ENCODE results near the gene LRRC42.
"Not testable (repeated sequence)": the region's sequence is repeated elsewhere in the genome, so short reads cannot be mapped to it uniquely, and the experiment has no call there.

Gene LRRC42

GRCh38 chr1:53967409-53968124, 21.4 kb downstream of the LRRC42 start:
- DNase-seq = no peak

- no peak for DNase-seq
These were observed 22.0 kb downstream of the LRRC42 start for GRCh38 chr1:53968125-53968513.

- DNase-seq = not testable (repeated sequence)
These were observed 23.2 kb downstream of the LRRC42 start for GRCh38 chr1:53969323-53969722.

- DNase-seq = no peak
These were observed 25.6 kb downstream of the LRRC42 start for GRCh38 chr1:53971718-53972117.

DNA sequence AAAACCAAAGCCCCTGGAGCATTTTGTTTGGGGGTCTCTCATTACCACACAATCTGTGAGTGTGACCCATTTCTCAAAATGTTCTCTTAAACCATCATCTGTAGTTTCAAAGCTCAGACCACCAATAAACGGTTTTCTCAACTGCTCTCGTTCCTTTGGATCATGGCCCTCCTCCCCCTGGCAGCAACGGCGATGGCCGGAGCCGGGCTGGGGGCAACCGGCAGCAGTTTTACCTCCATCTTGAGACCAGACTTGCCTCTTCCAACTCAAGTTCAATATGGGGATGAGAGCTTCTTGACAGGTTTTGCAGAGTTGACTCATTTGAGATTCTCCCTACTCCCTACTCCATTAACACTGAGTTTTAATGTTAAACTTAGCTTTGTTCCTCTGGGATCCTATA, 29.7 kb downstream of the LRRC42 start:
- no peak for DNase-seq

- DNase-seq = no peak
These were observed 33.7 kb downstream of the LRRC42 start for GRCh38 chr1:53979712-53980450.

DNA sequence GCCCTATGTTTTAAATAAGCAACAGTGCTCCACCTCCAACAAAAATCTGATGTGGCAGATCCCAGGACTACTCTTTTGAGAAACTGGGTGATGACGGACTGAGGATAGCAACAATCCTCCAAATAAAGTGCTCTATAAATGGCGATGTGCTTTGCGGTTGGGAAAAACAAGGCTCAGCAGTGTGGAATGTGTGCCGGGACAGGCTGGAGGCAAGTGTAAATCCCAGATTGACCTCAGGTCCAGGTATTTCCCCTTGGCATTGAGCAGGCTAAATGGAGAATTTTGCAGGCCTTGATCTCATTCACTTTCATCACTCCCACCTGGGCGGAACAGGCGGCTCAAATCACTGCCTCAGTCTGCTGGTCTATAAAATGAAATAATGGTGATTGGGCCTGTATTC, 35.1 kb downstream of the LRRC42 start:
- DNase-seq = no peak

GRCh38 chr1:53982034-53982762, 36.0 kb downstream of the LRRC42 start:
- DNase-seq = peak; percentile 59

DNA sequence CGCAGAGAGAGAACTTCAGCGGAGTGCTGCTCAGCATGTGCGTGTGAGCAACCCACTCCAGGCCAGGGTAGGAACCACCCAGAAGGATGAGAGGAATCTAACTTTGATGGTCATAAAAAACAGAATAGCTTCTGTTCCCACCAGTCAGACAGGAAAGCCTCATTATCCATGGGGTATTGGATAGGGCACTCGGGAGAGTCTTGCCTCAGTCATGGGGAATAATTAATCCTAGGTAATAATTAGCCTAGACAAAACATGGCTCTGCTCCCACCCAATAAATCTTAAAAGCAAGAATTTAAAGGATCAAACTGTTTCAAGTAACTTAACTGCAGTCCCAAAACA, 36.6 kb downstream of the LRRC42 start:
- DNase-seq = no peak

DNA sequence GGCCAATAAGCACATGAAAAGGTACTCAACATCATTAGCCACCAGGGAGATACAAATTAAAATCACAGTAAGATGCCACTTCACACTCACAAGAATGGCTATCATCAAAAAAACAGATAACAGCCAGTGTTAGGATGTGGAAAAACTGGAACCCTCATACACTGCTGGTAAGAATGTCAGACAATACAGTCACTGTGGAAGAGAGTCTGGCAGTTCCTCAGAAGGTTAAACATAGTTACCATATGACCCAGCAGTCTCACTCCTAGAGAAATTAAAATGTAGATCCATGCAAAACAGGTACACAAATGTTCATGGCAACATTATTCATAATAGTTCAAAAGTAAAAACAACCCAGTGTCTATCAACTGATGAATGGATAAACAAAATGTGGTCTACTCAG, 38.6 kb downstream of the LRRC42 start:
- no peak for DNase-seq

- DNase-seq = no peak
These were observed 40.3 kb downstream of the LRRC42 start for GRCh38 chr1:53986458-53986857.

DNA sequence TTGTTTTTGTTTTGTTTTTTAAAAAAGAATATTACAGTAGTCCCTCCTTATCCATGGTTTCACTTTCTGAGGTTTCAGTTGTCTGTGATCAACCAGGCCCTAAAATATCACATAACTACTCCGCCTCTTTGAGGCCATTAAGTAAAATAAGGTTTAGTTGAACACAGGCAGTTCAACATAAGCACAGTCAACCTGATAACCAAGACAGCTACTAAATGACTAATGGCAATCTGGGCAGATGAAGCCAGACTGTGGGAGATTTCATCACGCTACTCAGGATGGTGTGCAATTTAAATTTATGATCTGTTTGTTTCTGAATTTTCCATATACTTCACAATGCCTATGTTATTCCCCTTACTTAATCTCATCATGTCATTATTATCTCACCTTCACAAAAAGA, 41.7 kb downstream of the LRRC42 start:
- DNase-seq = peak; percentile 24

DNA sequence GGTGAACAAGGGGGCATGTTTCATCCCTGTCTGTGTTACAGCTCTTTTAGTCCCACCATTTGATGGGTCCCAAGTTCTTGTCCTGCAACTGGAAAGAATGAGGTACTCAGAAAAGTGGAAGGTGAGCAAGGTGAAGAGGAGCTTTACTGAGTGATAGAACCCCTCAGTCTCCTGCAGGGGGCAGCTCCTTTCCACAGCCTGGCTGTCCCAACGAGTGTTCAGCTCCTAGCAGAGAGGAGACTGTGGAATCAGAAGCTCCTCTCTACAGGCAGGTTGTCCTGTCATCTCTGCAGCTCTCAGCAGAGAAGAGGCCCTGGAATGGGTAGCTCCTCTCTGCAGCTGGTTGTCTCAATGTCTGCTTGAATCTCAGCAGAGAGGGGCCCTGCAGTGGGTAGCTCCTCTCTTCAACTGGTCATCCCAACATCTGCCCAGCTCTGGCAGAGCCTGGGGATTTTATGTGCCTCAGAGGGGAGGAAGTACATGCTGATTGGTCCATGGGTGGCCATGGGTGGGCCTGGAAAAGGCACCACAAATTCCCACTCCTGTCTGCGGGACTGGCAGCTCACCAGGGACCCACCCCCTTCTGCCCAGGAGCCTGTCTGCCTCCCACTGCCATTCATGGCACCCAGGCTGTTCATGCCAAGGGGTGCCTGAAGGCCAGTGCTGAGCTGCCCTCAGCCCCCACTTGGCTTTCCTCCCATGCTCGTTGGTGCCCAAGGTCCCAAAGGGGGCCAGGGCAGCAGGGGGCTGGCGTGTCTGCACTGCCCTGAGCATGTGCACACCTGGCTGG, 46.1 kb downstream of the LRRC42 start:
- no peak for DNase-seq

DNA sequence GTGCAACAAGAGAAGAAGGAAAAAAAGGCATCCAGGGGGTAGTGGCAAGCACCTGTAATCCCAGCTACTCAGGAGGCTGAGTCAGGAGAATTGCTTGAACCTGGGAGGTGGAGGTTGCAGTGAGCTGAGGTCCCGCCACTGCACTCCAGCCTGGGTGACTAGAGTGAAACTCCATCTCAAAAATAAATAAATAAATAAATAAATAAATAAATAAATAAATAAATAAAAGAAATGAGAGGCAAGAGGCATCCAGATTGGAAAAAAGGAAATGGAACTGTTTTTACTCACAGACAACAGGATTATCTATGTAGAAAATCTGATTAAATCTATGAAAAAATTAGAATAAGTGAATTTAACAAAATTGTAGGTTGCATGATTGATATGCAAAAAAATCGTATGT, 48.4 kb downstream of the LRRC42 start:
- DNase-seq = not testable (repeated sequence)

DNA sequence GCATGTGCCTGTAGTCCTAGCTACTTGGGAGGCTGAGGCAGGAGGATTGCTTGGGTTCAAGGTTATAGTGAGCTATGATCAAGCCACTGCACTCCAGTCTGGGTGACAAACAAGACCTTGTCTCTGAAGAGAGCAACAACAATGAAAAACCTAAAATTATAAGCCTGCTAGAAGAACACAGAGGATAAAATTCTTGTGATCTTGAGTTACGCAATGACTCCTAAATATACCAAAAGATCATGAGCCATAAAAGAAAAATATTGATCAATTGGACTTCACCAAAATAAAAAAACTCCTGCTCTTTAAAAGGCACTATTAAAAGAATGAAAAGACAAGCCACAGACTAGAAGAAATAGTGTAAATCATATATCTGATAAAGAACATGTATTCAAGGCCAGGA, 49.5 kb downstream of the LRRC42 start:
- no peak for DNase-seq

GRCh38 chr1:53998223-53998622, 52.1 kb downstream of the LRRC42 start:
- no peak for DNase-seq

DNA sequence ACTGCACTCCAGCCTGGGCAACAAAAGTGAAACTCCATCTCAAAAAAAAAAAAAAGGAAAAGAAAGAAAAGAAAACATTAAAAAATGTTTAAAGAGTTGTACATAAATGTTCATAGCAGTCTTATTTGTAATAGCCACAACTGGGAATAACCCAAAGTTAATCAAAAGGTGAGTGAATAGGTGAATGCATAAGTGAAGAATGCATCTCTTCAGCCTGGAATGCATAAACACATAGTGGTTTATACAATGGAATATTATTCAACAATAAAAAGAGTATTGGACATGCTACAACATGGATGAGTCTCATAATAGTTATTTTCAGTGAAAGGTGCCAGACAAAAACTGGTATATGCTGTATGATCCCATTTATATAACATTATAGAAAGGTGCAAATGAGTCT, 53.8 kb downstream of the LRRC42 start:
- DNase-seq = no peak

DNA sequence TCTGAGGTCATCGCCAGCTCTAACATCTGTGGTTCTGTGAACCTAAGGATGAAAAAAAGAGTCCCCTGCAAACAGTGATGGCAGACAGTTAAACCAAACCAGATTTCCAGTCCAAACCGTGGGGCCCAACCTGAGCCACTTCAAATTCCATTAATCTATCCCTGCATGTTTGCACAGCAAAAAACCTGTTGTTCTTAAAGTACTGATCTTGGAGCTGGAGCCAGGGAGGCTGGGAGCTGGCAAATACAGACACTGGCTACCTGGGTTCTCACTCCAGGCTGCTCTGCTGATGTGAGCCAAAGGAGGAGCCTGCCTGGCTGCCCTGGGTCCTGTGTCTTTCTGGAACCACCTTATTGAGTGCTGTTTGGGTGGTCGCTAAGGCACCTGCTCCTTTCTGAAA, 55.4 kb downstream of the LRRC42 start:
- no peak for DNase-seq

- DNase-seq = no peak
These were observed 56.5 kb downstream of the LRRC42 start for GRCh38 chr1:54002544-54003248.

GRCh38 chr1:54003249-54003646, 57.1 kb downstream of the LRRC42 start:
- no peak for DNase-seq

GRCh38 chr1:54003750-54004480, 57.8 kb downstream of the LRRC42 start:
- DNase-seq = not testable (repeated sequence)
